Choroid plexus epithelial cell (primary cell): ENCODE measurements around the gene PFDN5.

ENCODE experiments used
- DNase-seq: peaks from one replicate; pipeline ENCODE4 v3.0.0-alpha.2; 2010; ENCODE audit warnings: low read depth
- H3K4me3 ChIP-seq: 2 replicates; pipeline ENCODE4 v1.5.1; 2011; ENCODE audit warnings: low read depth, mild to moderate bottlenecking, control low read depth, low read length, moderate library complexity
- TF ChIP-seq, protein P1 (sequence below): conservative IDR thresholded peaks from 2 replicates; pipeline ENCODE4 v1.5.1; 2011; ENCODE audit warnings: low read depth, mild to moderate bottlenecking, control low read depth, inconsistent platforms, low read length, moderate library complexity

Gene PFDN5

DNA sequence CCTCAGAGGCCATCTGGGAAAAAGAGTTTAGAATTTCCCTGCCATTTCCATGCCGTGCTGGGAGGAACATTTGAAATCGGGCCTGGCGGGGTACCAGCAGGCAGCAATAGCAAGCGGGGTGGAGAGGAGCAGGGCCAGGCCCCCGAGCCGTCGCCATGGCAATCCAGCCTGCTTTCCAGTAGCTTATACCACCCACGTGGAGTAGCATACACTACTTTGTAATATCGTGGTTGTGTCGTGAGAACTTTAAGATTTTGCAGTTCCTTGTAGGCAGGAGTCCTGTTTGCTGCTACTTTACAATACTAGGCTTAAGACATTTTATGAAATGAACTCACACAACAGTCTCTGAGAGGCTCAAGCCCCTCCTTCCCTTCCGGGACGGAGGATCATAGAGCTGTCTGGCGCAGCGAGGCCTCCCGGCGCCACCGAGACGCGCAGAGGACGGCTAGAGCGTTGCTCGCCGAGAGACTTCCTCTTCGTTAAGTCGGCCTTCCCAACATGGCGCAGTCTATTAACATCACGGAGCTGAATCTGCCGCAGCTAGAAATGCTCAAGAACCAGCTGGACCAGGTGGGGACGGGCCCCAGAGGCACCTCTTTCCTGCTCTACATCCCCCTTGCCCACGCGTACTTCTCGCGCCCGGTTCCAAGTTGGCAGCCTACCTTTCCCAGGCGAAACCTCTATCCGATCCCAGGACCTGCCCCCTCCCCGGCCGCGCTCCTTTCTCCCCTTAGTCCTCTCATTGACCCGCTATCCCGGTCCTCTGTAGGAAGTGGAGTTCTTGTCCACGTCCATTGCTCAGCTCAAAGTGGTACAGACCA is at the start of gene PFDN5:
Gene PFDN5, plus strand, starts transcription at position 473 of the 821 bp plus-strand sequence. Its CDS starts 26 bp downstream, at position 499.
- H3K4me3 ChIP-seq = peak within 1 kb of the TSS; percentile 95
- TF ChIP-seq, protein P1, sequence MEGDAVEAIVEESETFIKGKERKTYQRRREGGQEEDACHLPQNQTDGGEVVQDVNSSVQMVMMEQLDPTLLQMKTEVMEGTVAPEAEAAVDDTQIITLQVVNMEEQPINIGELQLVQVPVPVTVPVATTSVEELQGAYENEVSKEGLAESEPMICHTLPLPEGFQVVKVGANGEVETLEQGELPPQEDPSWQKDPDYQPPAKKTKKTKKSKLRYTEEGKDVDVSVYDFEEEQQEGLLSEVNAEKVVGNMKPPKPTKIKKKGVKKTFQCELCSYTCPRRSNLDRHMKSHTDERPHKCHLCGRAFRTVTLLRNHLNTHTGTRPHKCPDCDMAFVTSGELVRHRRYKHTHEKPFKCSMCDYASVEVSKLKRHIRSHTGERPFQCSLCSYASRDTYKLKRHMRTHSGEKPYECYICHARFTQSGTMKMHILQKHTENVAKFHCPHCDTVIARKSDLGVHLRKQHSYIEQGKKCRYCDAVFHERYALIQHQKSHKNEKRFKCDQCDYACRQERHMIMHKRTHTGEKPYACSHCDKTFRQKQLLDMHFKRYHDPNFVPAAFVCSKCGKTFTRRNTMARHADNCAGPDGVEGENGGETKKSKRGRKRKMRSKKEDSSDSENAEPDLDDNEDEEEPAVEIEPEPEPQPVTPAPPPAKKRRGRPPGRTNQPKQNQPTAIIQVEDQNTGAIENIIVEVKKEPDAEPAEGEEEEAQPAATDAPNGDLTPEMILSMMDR = peak; percentile 32
- peak; percentile 97 for DNase-seq

DNA sequence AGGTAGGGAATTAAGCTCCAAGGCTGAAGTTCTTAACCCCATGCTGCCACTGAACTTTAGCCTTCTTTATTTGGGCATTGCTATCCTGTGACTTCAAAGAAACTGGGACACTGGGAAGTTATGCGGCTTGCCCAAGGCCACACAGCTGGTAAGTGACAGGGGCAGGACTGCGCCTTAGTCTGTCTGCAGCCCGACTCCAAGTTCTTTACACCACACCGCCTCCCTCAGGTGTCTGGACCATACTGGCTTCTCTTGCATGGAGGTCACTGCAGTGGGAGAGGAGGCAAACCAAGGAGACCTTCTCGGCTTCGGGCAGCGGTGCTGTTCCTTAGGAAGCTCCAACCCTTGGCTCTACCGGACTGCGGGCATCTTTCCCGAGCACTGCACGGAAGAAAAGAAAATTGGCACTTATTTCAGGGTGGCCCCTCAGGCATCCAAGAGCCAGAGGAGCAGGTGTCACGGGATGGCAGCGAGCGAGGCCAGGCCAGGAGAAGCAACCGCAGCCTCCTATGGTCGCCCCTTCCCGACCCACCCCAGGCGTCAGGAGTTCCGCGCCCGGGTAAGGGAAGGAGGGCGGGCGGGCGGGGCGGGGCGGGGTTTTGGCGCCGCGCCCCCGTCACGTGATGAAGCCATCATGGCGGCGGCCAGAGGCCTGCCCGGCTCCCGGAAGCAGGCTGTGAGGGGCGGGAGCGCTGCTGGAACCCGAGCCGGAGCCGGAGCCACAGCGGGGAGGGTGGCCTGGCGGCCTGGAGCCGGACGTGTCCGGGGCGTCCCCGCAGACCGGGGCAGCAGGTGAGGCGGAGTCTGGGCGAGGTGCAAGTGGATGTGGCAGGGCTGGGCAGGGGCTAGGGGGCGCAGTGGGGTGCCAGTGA is 43.6 kb upstream of the PFDN5 start:
- DNase-seq = peak; percentile 61
- TF ChIP-seq, protein P1 = peak; percentile 51
- H3K4me3 ChIP-seq = peak overlapping the region; percentile 90

DNA sequence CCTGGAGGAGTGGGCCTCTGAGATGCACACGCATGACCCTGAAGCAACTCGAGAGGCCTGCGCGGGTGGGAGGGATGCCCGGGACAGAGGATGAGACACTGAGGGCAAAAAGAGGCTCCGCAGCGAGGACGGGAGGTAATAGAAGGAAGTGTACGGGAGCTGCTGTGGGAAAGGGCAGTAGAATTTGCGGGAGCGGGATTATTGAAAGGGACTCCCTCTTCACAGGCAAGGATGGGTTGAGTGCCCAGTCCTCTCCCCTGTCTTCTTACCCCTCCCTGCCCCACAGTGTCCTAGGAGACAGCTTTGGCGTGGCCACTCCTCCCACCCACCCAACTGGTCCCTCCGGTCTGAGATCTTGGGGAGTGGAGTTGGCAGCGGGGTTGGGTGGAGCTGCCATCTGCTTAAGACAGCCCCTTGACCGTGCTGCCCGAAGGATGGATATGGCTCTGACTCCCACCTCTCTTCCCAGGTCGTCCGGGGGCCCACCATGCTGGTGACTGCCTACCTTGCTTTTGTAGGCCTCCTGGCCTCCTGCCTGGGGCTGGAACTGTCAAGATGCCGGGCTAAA is 42.9 kb upstream of the PFDN5 start:
- TF ChIP-seq, protein P1 = no peak
- DNase-seq = peak; percentile 24
- H3K4me3 ChIP-seq = peak overlapping the region; percentile 90

DNA sequence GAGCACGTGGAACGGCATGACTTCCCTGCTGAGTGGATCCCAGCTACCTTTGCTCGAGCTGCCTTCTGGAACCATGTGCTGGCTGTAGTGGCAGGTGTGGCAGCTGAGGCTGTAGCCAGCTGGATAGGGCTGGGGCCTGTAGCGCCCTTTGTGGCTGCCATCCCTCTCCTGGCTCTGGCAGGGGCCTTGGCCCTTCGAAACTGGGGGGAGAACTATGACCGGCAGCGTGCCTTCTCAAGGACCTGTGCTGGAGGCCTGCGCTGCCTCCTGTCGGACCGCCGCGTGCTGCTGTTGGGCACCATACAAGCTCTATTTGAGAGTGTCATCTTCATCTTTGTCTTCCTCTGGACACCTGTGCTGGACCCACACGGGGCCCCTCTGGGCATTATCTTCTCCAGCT is 42.0 kb upstream of the PFDN5 start:
- H3K4me3 ChIP-seq = peak overlapping the region; percentile 90
- TF ChIP-seq, protein P1 = no peak
- DNase-seq = no peak

DNA sequence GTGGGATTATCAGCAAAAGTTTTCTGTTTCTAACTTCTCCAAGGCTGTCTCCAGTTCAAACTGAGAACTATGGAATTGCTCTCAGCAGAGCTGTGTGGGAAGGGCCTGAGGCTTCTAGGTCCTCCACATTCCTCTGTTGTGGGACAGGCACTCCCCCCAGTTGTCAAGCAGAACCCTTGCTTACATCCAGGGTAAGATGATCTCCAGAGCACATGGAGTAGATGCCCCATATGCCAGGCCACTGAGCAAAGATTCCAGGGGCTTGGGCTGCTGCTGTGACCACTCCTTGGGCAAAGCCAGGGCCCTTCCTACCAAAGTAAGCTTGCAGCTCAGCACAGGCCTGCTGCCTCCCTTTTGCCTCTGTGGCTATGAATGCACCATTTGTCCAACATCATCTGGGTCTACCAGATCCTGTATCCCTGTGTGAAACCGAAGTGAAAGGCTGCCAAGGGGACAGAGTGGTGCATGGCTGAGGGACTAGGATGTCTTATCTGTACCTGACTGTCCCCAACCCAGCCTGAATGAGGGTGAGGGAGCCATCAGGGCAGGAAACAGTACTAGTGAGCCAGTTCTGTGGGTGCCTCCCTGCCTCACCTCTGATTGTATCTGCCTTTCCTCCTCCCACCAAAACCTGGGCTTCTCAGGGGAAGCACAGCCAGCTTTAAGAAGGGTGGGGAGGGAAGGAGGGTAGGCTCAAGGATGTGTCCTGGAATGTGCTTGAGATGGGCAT is 40.4 kb upstream of the PFDN5 start:
- no peak for DNase-seq
- TF ChIP-seq, protein P1 = no peak
- no peak overlapping the region for H3K4me3 ChIP-seq

DNA sequence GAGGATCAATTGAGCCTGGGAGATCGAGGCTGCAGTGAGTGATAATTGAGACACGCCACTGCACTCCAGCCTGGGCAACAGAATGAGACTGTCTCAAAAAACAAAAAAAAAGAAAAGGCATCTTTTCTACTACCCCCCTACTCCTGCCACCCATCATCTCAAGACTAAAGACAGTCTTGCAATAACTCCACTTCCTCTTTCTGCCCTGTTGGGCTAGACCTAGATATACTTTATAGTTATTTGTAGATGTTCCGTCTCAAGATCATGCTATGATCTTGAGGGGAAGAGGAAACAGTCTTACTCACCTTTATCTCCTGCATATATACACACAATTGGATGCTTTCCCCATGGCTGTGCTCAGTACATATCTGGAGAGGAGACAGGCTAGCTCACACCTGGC is 39.3 kb upstream of the PFDN5 start:
- TF ChIP-seq, protein P1 = no peak

More for the DNA sequence above, 39.3 kb upstream of the PFDN5 start:
- no peak for DNase-seq
- H3K4me3 ChIP-seq = no peak overlapping the region
